Vagina (tissue), 2 donors: ENCODE data around the gene CNTN5. TPM values are rescaled to one million over a fixed set of nuclear protein-coding genes. Genes with fewer than 3 reads are reported as not detected.

ENCODE experiments used
- DNase-seq, 2 donors: peaks; one replicate each; pipeline ENCODE4 v3.0.0-alpha.2; 2017; ENCODE audit errors: extremely low spot score in 2 of 2
- H3K27ac ChIP-seq: fragments of 200-600 bp; sonication (generic); one replicate; pipeline ENCODE4 v1.5.1; 2019
- H3K27me3 ChIP-seq: fragments of 200-600 bp; sonication (generic); one replicate; pipeline ENCODE4 v1.5.1; 2019
- H3K36me3 ChIP-seq, 2 donors: fragments of 200-600 bp; sonication (generic); one replicate each; pipeline ENCODE4 v1.5.1; 2017 to 2019
- H3K4me1 ChIP-seq: fragments of 200-600 bp; sonication (generic); one replicate; pipeline ENCODE4 v1.5.1; 2019
- H3K4me3 ChIP-seq, 2 donors: fragments of 200-600 bp; sonication (generic); 1 replicate in 1 of 2; 2 replicates in 1 of 2; pipeline ENCODE4 v1.5.1; 2016 to 2019
- H3K9me3 ChIP-seq: fragments of 200-600 bp; sonication (generic); one replicate; pipeline ENCODE4 v1.5.1; 2019
- CTCF ChIP-seq, 3 experiments: fragments of 450-650 bp in 2 of 3; fragments of 200-600 bp in 1 of 3; sonication (generic) in 1 of 3; IDR thresholded peaks; one replicate each; pipeline ENCODE4 v1.5.1; 2017 to 2019; ENCODE audit warnings: antibody characterized with exemption in 3 of 3, mild to moderate bottlenecking in 2 of 3, moderate library complexity in 2 of 3
- POLR2A ChIP-seq, 2 donors: fragments of 450-650 bp; IDR thresholded peaks; one replicate each; pipeline ENCODE4 v1.6.1; 2017; ENCODE audit warnings: antibody characterized with exemption in 2 of 2, mild to moderate bottlenecking in 2 of 2, moderate library complexity in 2 of 2
- POLR2AphosphoS5 ChIP-seq, 2 donors: sonication (generic); formaldehyde crosslinking; IDR thresholded peaks; one replicate each; pipeline ENCODE4 v1.9.0; 2017; ENCODE audit warnings: antibody characterized with exemption in 2 of 2, mild to moderate bottlenecking in 2 of 2, low read depth in 1 of 2; ENCODE audit not compliant: insufficient read depth in 1 of 2
- intact Hi-C: fragments of 100-400 bp; cut with DNase I; formaldehyde crosslinking; loops from one replicate; pipeline ENCODE4 v1.15.1; 2023
- total RNA-seq: library from RNA; depleted of rRNA; stranded (reverse); fragments of >200 nt; gene quantifications from one replicate; pipeline ENCODE4 v1.2.3, GENCODE V29; 2016

The CNTN5 gene
- total RNA-seq, 1 donor from 2014 or later: 0.25 TPM

GRCh38 chr11:100003985-100004384 lies 983.2 kb downstream of the CNTN5 start:
- peak overlapping the region; percentile 20 for H3K27ac ChIP-seq
- no peaks in the 10 kb centered on the region for H3K4me1 ChIP-seq
- intact Hi-C loops: no loop called here
- no peaks in the 10 kb centered on the region for H3K36me3 ChIP-seq
- no peaks in the 10 kb centered on the region for H3K9me3 ChIP-seq
- H3K4me3 ChIP-seq: no peak overlapping the region
- TF ChIP-seq POLR2A (IDR thresholded peaks at IDR 0.05) (no peak), CTCF (IDR thresholded peaks at IDR 0.05) (no peak), POLR2AphosphoS5 (IDR thresholded peaks at IDR 0.05; ENCODE audit: insufficient read depth in 1 of 2, low read depth in 1 of 2) (no peak)
- no peak for DNase-seq
- H3K27me3 ChIP-seq: no peaks in the 10 kb centered on the region

GRCh38 chr11:100004541-100004940 lies 983.8 kb downstream of the CNTN5 start:
- Histone ChIP-seq H3K4me3 (no peak overlapping the region), H3K36me3 (no peaks in the 10 kb centered on the region), H3K27me3 (no peaks in the 10 kb centered on the region), H3K4me1 (no peaks in the 10 kb centered on the region), H3K9me3 (no peaks in the 10 kb centered on the region), H3K27ac (peak overlapping the region; percentile 24)
- intact Hi-C loops: no loop called here
- no peak for TF ChIP-seq POLR2A (IDR thresholded peaks at IDR 0.05)
- TF ChIP-seq POLR2AphosphoS5 (IDR thresholded peaks at IDR 0.05; ENCODE audit: insufficient read depth in 1 of 2, low read depth in 1 of 2): no peak
- no peak for TF ChIP-seq CTCF (IDR thresholded peaks at IDR 0.05)
- DNase-seq: no peak

GRCh38 chr11:100008417-100008816 lies 987.7 kb downstream of the CNTN5 start:
- no peak overlapping the region for H3K27ac ChIP-seq
- intact Hi-C loops: no loop called here
- no peaks in the 10 kb centered on the region for H3K9me3 ChIP-seq
- no peaks in the 10 kb centered on the region for H3K4me1 ChIP-seq
- H3K36me3 ChIP-seq: no peaks in the 10 kb centered on the region
- H3K4me3 ChIP-seq: no peak overlapping the region
- DNase-seq: no peak
- TF ChIP-seq CTCF (IDR thresholded peaks at IDR 0.05): no peak
- TF ChIP-seq POLR2A (IDR thresholded peaks at IDR 0.05): no peak
- TF ChIP-seq POLR2AphosphoS5 (IDR thresholded peaks at IDR 0.05; ENCODE audit: insufficient read depth in 1 of 2, low read depth in 1 of 2): no peak
- no peaks in the 10 kb centered on the region for H3K27me3 ChIP-seq

- H3K27me3 ChIP-seq: no peaks in the 10 kb centered on the region
- no peaks in the 10 kb centered on the region for H3K9me3 ChIP-seq
- H3K36me3 ChIP-seq: no peaks in the 10 kb centered on the region
- no peak for TF ChIP-seq POLR2AphosphoS5 (IDR thresholded peaks at IDR 0.05; ENCODE audit: insufficient read depth in 1 of 2, low read depth in 1 of 2)
- TF ChIP-seq POLR2A (IDR thresholded peaks at IDR 0.05): no peak
- no peak for TF ChIP-seq CTCF (IDR thresholded peaks at IDR 0.05)
- intact Hi-C loops: no loop called here
- no peaks in the 10 kb centered on the region for H3K4me1 ChIP-seq
- no peak for DNase-seq
- no peak overlapping the region for H3K27ac ChIP-seq
- H3K4me3 ChIP-seq: no peak overlapping the region
Measured at GRCh38 chr11:100009728-100010127, 989.0 kb downstream of the CNTN5 start.

GRCh38 chr11:100010393-100010792 lies 989.6 kb downstream of the CNTN5 start:
- H3K9me3 ChIP-seq: no peaks in the 10 kb centered on the region
- no peak overlapping the region for H3K27ac ChIP-seq
- H3K4me1 ChIP-seq: no peaks in the 10 kb centered on the region
- no peak for DNase-seq
- no peaks in the 10 kb centered on the region for H3K36me3 ChIP-seq
- H3K4me3 ChIP-seq: no peak overlapping the region
- TF ChIP-seq POLR2A (IDR thresholded peaks at IDR 0.05) (no peak), POLR2AphosphoS5 (IDR thresholded peaks at IDR 0.05; ENCODE audit: insufficient read depth in 1 of 2, low read depth in 1 of 2) (no peak), CTCF (IDR thresholded peaks at IDR 0.05) (no peak)
- no peaks in the 10 kb centered on the region for H3K27me3 ChIP-seq
- intact Hi-C loops: no loop called here
